Neural cell (in vitro differentiated cells): ENCODE measurements around the gene ANKDD1B. TPM values are rescaled to one million over a fixed set of nuclear protein-coding genes. Genes with fewer than 3 reads are reported as not detected.
"Not testable (repeated sequence)": the region's sequence is repeated elsewhere in the genome, so short reads cannot be mapped to it uniquely, and the experiment has no call there.

Experiments
- H2AFZ ChIP-seq: fragments of 200-600, 300-800 bp; sonication (generic), shearing (Covaris generic); 2 replicates; pipeline ENCODE4 v1.6.0; 2014; ENCODE audit warnings: low read depth, mild to moderate bottlenecking, antibody characterized with exemption, low read length, moderate library complexity
- H3F3A ChIP-seq: fragments of 200-600 bp; shearing (Covaris generic); 2 replicates; pipeline ENCODE4 v1.6.1; 2016; ENCODE audit warnings: mild to moderate bottlenecking, moderate library complexity, mixed read lengths, antibody characterized with exemption, low read length; ENCODE audit not compliant: insufficient read depth, poor library complexity, severe bottlenecking
- H3K27ac ChIP-seq: fragments of 200-600, 300-800 bp; sonication (generic), shearing (Covaris generic); 2 replicates; pipeline ENCODE4 v1.5.1; 2014; ENCODE audit warnings: mild to moderate bottlenecking, low read length, moderate library complexity
- H3K27me3 ChIP-seq: fragments of 300-800, 200-600 bp; sonication (generic), shearing (Covaris generic); 2 replicates; pipeline ENCODE4 v1.6.0; 2014; ENCODE audit warnings: mild to moderate bottlenecking, low read depth, low read length, moderate library complexity; ENCODE audit not compliant: insufficient read depth
- H3K36me3 ChIP-seq: fragments of 300-800, 200-600 bp; sonication (generic), shearing (Covaris generic); 2 replicates; pipeline ENCODE4 v1.5.1; 2014; ENCODE audit warnings: mild to moderate bottlenecking, antibody characterized with exemption, low read length, moderate library complexity; ENCODE audit not compliant: insufficient read depth
- H3K4me2 ChIP-seq: fragments of 300-800, 200-600 bp; sonication (generic), shearing (Covaris generic); 2 replicates; pipeline ENCODE4 v1.6.0; 2014; ENCODE audit warnings: mild to moderate bottlenecking, low read length
- H3K4me3 ChIP-seq: fragments of 300-800, 200-600 bp; sonication (generic), shearing (Covaris generic); 2 replicates; pipeline ENCODE4 v1.5.1; 2014; ENCODE audit warnings: mild to moderate bottlenecking, low read length, moderate library complexity
- H3K79me2 ChIP-seq: fragments of 200-600 bp; shearing (Covaris generic); replicated peaks from 2 replicates; pipeline ENCODE4 v1.6.0; 2014; ENCODE audit warnings: mild to moderate bottlenecking, low read length, moderate library complexity; ENCODE audit not compliant: insufficient read depth
- H3K9ac ChIP-seq: fragments of 300-800, 200-600 bp; sonication (generic), shearing (Covaris generic); 2 replicates; pipeline ENCODE4 v1.6.1; 2016; ENCODE audit warnings: mild to moderate bottlenecking, low read length, mixed read lengths
- H3K9me2 ChIP-seq: fragments of 200-600 bp; shearing (Covaris generic); 2 replicates; pipeline ENCODE4 v1.6.1; 2016; ENCODE audit warnings: mild to moderate bottlenecking, low read length, mixed read lengths; ENCODE audit not compliant: insufficient read depth
- H3K9me3 ChIP-seq: fragments of 200-600, 300-800 bp; sonication (generic), shearing (Covaris generic); 2 replicates; pipeline ENCODE4 v1.6.1; 2016; ENCODE audit warnings: mild to moderate bottlenecking, mixed run types, low read length, moderate library complexity, mixed read lengths
- H4K20me1 ChIP-seq: fragments of 200-600 bp; shearing (Covaris generic); 2 replicates; pipeline ENCODE4 v1.6.1; 2016; ENCODE audit warnings: mild to moderate bottlenecking, mixed run types; ENCODE audit not compliant: insufficient read depth
- CTCF ChIP-seq: fragments of 450-650 bp; IDR thresholded peaks from 2 replicates; pipeline ENCODE4 v1.5.1; 2014; ENCODE audit warnings: antibody characterized with exemption, mild to moderate bottlenecking, moderate library complexity; ENCODE audit not compliant: poor library complexity, severe bottlenecking
- EP300 ChIP-seq: fragments of 450-650 bp; conservative IDR thresholded peaks from 2 replicates; pipeline ENCODE4 v1.6.1; 2014; ENCODE audit warnings: antibody characterized with exemption, mild to moderate bottlenecking, moderate library complexity; ENCODE audit not compliant: poor library complexity, severe bottlenecking
- EZH2 ChIP-seq: fragments of 200-600, 300-800 bp; shearing (Covaris generic), sonication (generic); IDR thresholded peaks from 2 replicates; pipeline ENCODE4 v1.6.1; 2014; ENCODE audit warnings: antibody characterized with exemption, low read length, borderline replicate concordance, mild to moderate bottlenecking; ENCODE audit not compliant: insufficient read depth, poor library complexity, severe bottlenecking
- MXI1 ChIP-seq: fragments of 450-650 bp; conservative IDR thresholded peaks from 2 replicates; pipeline ENCODE4 v1.6.1; 2014; ENCODE audit warnings: antibody characterized with exemption, mild to moderate bottlenecking; ENCODE audit not compliant: poor library complexity, severe bottlenecking
- POLR2AphosphoS5 ChIP-seq: IDR thresholded peaks from 2 replicates; pipeline ENCODE4 v1.6.1; 2012
- RAD21 ChIP-seq: fragments of 450-650 bp; conservative IDR thresholded peaks from 2 replicates; pipeline ENCODE4 v1.6.1; 2014; ENCODE audit warnings: antibody characterized with exemption, mild to moderate bottlenecking, moderate library complexity
- REST ChIP-seq: IDR thresholded peaks from 2 replicates; pipeline ENCODE4 v1.6.1; 2012; ENCODE audit warnings: borderline replicate concordance
- SMC3 ChIP-seq: fragments of 450-650 bp; conservative IDR thresholded peaks from 2 replicates; pipeline ENCODE4 v1.6.1; 2014; ENCODE audit warnings: antibody characterized with exemption, mild to moderate bottlenecking, moderate library complexity; ENCODE audit not compliant: poor library complexity
- TAF1 ChIP-seq: IDR thresholded peaks from 2 replicates; pipeline ENCODE4 v1.6.1; 2012; ENCODE audit warnings: low read depth
- polyA plus RNA-seq: library from polyadenylated mRNA; depleted of rRNA; stranded (reverse); fragments of >200 nt; gene quantifications from 2 replicates; pipeline ENCODE4 v1.2.3, GENCODE V29; 2014

Gene ANKDD1B
- polyA plus RNA-seq, 1 donor from 2014 or later = 0.37 TPM

- H4K20me1 ChIP-seq = no peaks in the 10 kb centered on the region
- TF ChIP-seq SMC3 = no peak
- no peak for TF ChIP-seq POLR2AphosphoS5
- TF ChIP-seq MXI1 = no peak
- TF ChIP-seq REST = no peak
- no peak for TF ChIP-seq RAD21
- no peak for TF ChIP-seq CTCF
- TF ChIP-seq EZH2 = no peak
- TF ChIP-seq EP300 = no peak
- no peak for TF ChIP-seq TAF1
- H3K79me2 ChIP-seq = no peaks in the 10 kb centered on the region
- no peaks in the 10 kb centered on the region for H3K9me2 ChIP-seq
- H3K9me3 ChIP-seq = no peaks in the 10 kb centered on the region
- H3F3A ChIP-seq = no peaks in the 10 kb centered on the region
- H3K4me3 ChIP-seq = no peak overlapping the region
- no peaks in the 10 kb centered on the region for H3K27me3 ChIP-seq
- H3K27ac ChIP-seq = no peak overlapping the region
- no peak overlapping the region for H3K9ac ChIP-seq
- no peak overlapping the region for H3K4me2 ChIP-seq
- no peaks in the 10 kb centered on the region for H3K36me3 ChIP-seq
- no peak overlapping the region for H2AFZ ChIP-seq
Measured at GRCh38 chr5:75571547-75571946, 39.7 kb upstream of the ANKDD1B start.

GRCh38 chr5:75574791-75575190, 36.5 kb upstream of the ANKDD1B start:
- Histone ChIP-seq H3K9ac (no peak overlapping the region), H3K27ac (no peak overlapping the region), H4K20me1 (no peaks in the 10 kb centered on the region), H3K36me3 (no peaks in the 10 kb centered on the region), H3K9me3 (no peaks in the 10 kb centered on the region), H2AFZ (no peak overlapping the region), H3K79me2 (no peaks in the 10 kb centered on the region), H3K9me2 (no peaks in the 10 kb centered on the region), H3K27me3 (no peaks in the 10 kb centered on the region), H3F3A (no peaks in the 10 kb centered on the region), H3K4me3 (no peak overlapping the region), H3K4me2 (no peak overlapping the region)
- TF ChIP-seq SMC3 (no peak), MXI1 (no peak), POLR2AphosphoS5 (no peak), REST (no peak), CTCF (no peak), EZH2 (no peak), TAF1 (no peak), RAD21 (no peak), EP300 (no peak)

- not testable (repeated sequence) for H3K9me2 ChIP-seq, H3K4me3 ChIP-seq, H3K36me3 ChIP-seq, H2AFZ ChIP-seq, H4K20me1 ChIP-seq, H3F3A ChIP-seq, H3K4me2 ChIP-seq, H3K9ac ChIP-seq, H3K27me3 ChIP-seq, H3K27ac ChIP-seq, H3K9me3 ChIP-seq, H3K79me2 ChIP-seq
Measured at GRCh38 chr5:75578280-75578679, 33.0 kb upstream of the ANKDD1B start.
